Left ventricle myocardium inferior (tissue), 1 donor: ENCODE measurements around the gene HYCC1. TPM values are rescaled to one million over a fixed set of nuclear protein-coding genes. Genes with fewer than 3 reads are reported as not detected.

Experiments
- DNase-seq: peaks from one replicate; pipeline ENCODE4 v3.0.0-alpha.2; 2020
- H3K27ac ChIP-seq: fragments of 200-600 bp; replicated peaks from 2 replicates; pipeline ENCODE4 v1.8.0; 2021
- H3K27me3 ChIP-seq: fragments of 200-600 bp; 2 replicates; pipeline ENCODE4 v1.8.0; 2021; ENCODE audit warnings: low read depth
- H3K36me3 ChIP-seq: fragments of 200-600 bp; 2 replicates; pipeline ENCODE4 v1.8.0; 2021
- H3K4me1 ChIP-seq: fragments of 200-600 bp; 2 replicates; pipeline ENCODE4 v1.8.0; 2021
- H3K4me3 ChIP-seq: fragments of 200-600 bp; 2 replicates; pipeline ENCODE4 v1.8.0; 2021; ENCODE audit warnings: mild to moderate bottlenecking, moderate library complexity
- H3K9me3 ChIP-seq: fragments of 200-600 bp; replicated peaks from 2 replicates; pipeline ENCODE4 v1.8.0; 2021
- intact Hi-C: fragments of 100-400 bp; cut with micrococcal nuclease; formaldehyde crosslinking; loops from one replicate; pipeline ENCODE4 v1.11.0; 2022
- total RNA-seq: library from RNA; stranded (reverse); fragmentation: NEBNext Ultra II Directional; extraction: Animal tissue kit (Norgen Biotek cat#: 25700); gene quantifications from one replicate; pipeline ENCODE4 v1.2.1, GENCODE V29; 2021
- TF ChIP-seq, protein P1 (sequence below): fragments of 200-600 bp; IDR thresholded peaks from 2 replicates; pipeline ENCODE4 v1.8.0; 2021; ENCODE audit warnings: antibody characterized with exemption, mild to moderate bottlenecking, borderline replicate concordance
- donor health status: DM: no; HTN: yes; CAD: no; lungs with severe emphysema.

The HYCC1 gene
- total RNA-seq, 1 donor from 2014 or later, result 34.8 TPM

- TF ChIP-seq, protein P1, sequence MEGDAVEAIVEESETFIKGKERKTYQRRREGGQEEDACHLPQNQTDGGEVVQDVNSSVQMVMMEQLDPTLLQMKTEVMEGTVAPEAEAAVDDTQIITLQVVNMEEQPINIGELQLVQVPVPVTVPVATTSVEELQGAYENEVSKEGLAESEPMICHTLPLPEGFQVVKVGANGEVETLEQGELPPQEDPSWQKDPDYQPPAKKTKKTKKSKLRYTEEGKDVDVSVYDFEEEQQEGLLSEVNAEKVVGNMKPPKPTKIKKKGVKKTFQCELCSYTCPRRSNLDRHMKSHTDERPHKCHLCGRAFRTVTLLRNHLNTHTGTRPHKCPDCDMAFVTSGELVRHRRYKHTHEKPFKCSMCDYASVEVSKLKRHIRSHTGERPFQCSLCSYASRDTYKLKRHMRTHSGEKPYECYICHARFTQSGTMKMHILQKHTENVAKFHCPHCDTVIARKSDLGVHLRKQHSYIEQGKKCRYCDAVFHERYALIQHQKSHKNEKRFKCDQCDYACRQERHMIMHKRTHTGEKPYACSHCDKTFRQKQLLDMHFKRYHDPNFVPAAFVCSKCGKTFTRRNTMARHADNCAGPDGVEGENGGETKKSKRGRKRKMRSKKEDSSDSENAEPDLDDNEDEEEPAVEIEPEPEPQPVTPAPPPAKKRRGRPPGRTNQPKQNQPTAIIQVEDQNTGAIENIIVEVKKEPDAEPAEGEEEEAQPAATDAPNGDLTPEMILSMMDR, result no peak
- Histone ChIP-seq H3K9me3 (no peaks in the 10 kb centered on the region), H3K4me1 (peaks cover 39% of the 10 kb centered on the region), H3K4me3 (no peak overlapping the region), H3K27me3 (no peaks in the 10 kb centered on the region), H3K27ac (no peak overlapping the region), H3K36me3 (no peaks in the 10 kb centered on the region)
- intact Hi-C loops, result no loop called here
- no peak for DNase-seq
Observed at GRCh38 chr7:22996470-22996869, 17.5 kb downstream of the HYCC1 start.

GRCh38 chr7:22995011-22995410 lies 18.9 kb downstream of the HYCC1 start:
- intact Hi-C loops, result no loop called here
- no peak overlapping the region for H3K4me3 ChIP-seq
- no peak overlapping the region for H3K27ac ChIP-seq
- H3K4me1 ChIP-seq, result peaks cover 30% of the 10 kb centered on the region
- TF ChIP-seq, protein P1, result no peak
- H3K36me3 ChIP-seq, result no peaks in the 10 kb centered on the region
- no peaks in the 10 kb centered on the region for H3K9me3 ChIP-seq
- no peak for DNase-seq
- H3K27me3 ChIP-seq, result no peaks in the 10 kb centered on the region

DNA sequence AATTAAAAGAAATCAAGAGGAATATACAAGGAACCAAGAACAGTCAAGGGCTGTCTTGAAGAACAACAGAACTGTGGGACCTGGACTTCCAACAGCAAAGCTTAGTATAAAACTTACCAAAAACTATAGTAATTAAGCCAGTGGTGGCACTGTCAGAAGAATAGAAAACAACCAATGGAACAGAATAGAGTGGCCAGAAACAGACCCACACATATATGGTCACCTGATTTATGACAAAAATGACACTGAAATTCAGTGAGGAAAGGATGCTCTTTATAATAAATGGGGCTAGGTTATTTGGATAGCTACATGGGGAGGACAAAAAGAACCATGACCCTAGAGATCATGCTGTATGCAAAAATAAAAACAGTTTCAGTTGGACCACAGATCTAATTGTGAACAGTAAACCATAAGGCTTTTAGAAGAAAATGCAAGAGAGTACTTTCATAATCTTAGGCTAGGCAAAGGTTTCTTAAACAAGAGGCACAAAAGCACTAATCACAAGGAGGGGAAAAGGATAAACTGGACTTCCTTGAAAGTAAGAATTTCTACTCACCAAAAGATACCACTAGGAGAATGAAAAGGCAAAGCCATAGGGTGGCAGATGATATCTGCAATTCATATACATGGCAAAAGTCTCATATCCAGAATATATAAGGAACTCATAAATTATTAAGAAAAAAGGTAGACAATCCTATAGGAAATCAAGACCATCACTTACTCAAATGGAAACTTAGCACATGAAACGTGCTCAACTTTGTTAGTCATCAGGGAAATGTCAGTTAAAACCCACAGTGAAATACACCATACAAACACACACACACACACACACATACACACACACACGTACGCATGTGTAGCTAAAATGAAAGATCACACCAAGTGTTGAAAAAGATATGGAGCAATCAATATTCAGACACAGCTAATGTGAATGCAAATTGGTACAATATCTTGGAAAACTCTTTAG lies 20.8 kb downstream of the HYCC1 start:
- H3K36me3 ChIP-seq, result no peaks in the 10 kb centered on the region
- DNase-seq, result no peak
- peaks cover 32% of the 10 kb centered on the region for H3K4me1 ChIP-seq
- no peaks in the 10 kb centered on the region for H3K27me3 ChIP-seq
- H3K4me3 ChIP-seq, result no peak overlapping the region
- no peaks in the 10 kb centered on the region for H3K9me3 ChIP-seq
- H3K27ac ChIP-seq, result no peak overlapping the region
- TF ChIP-seq, protein P1, result no peak
- intact Hi-C loops, result no loop called here

DNA sequence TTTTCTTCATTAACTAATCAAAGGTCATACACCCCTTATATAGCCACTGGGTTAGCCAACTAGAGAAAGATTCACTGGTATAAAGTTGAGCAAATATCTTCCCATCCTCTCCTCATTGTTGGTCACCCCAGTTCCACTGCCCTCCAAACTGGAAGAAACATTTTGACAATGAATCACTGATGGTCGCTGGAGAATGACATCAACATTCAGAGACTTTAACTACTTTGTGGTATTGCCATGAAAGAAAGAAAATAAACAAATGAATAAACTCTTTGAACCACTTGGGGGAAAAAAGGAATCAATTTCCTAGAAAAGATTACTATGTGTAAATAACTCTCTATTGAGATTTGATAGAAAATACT lies 23.4 kb downstream of the HYCC1 start:
- no peaks in the 10 kb centered on the region for H3K36me3 ChIP-seq
- H3K4me1 ChIP-seq, result peaks cover 14% of the 10 kb centered on the region
- intact Hi-C loops, result no loop called here
- no peak overlapping the region for H3K4me3 ChIP-seq
- H3K9me3 ChIP-seq, result no peaks in the 10 kb centered on the region
- H3K27ac ChIP-seq, result no peak overlapping the region
- no peaks in the 10 kb centered on the region for H3K27me3 ChIP-seq
- TF ChIP-seq, protein P1, result no peak
- DNase-seq, result no peak

- Histone ChIP-seq H3K4me1 (peaks cover 14% of the 10 kb centered on the region), H3K9me3 (no peaks in the 10 kb centered on the region), H3K4me3 (no peak overlapping the region), H3K27me3 (no peaks in the 10 kb centered on the region), H3K27ac (no peak overlapping the region), H3K36me3 (no peaks in the 10 kb centered on the region)
- intact Hi-C loops, result no loop called here
- TF ChIP-seq, protein P1, result no peak
- DNase-seq, result no peak
Observed at GRCh38 chr7:22989643-22990587, 24.0 kb downstream of the HYCC1 start.
